HG03280 (cell line): ENCODE results near the gene MYH10.
"Not testable (repeated sequence)": the region's sequence is repeated elsewhere in the genome, so short reads cannot be mapped to it uniquely, and the experiment has no call there.

Experiments
- ATAC-seq: cut with Tn5 transposase; IDR thresholded peaks from one replicate; pipeline ENCODE4 v1.9.1; 2021; ENCODE audit warnings: mild to moderate bottlenecking, moderate library complexity; ENCODE audit not compliant: unreplicated experiment

Gene MYH10

DNA sequence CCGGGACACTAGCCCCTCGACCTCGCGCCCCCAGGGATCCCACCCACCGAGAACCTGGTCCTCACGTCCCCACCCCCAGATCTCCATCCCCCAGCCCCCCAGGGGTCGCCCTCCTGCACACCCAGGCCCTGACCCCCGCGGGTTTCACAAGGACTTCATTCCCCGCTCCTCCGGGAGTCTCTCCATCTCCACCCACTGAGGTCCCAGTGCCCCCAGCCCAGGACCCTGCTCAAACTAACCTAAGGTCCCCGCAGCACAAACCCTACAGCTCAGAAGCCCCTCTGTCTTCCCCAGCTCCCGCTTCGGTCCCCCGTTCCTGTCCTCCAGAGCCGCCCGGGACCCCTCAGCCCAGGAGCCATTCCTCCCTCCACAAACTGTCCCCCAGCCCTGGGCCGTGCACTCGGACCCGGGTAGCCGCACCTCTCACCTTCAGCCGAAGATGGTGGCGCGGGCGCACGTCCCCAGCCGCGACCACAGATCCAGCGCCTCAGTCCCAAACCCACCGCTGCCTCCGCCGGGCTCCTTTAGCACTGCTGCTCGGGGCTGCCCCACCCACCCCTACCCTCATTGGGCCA lies at the start of gene MYH10:
TSS of gene MYH10 (minus strand) at position 499 of the 575 bp plus-strand sequence. CDS start 7,479 bp downstream, outside the sequence.
- no peak for ATAC-seq

DNA sequence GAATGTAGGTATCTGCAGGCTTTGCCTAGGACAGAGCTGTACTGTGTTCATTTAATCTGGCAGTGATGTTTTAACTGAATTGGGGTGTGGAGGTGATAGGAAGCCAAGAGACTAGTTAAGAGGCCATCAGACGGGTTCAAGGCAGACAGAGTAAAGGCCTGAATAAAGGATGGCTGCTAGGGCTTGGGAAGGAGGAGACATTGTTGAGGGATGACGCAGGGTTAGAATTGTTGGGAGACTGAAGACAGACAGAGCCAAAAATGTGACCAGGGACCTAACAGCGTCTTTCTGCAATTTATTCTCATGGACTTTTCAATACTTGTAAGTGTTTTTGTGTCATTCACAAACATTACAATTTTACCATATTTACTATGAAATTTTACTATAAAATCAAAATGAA lies 48.6 kb upstream of the MYH10 start:
- ATAC-seq = no peak

DNA sequence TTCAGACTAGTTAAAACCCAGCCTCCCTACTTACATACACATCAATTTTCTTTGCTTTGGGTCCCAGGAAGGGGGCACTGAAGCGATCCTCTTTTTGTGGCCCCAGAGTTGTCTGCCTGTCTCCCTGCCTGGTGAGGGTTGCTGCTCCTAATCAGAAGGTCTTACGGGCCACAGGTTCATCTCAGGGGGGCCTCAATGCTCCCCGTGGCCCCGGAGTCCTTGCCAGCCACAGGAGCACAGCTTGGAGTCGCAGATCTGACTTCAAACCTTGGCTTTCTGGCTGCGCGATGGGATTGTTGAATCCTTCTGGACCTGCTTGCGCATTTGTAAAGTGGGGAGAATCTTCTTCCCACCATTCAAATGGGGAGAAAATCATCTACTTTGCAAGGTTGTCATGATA lies 44.8 kb upstream of the MYH10 start:
- no peak for ATAC-seq

DNA sequence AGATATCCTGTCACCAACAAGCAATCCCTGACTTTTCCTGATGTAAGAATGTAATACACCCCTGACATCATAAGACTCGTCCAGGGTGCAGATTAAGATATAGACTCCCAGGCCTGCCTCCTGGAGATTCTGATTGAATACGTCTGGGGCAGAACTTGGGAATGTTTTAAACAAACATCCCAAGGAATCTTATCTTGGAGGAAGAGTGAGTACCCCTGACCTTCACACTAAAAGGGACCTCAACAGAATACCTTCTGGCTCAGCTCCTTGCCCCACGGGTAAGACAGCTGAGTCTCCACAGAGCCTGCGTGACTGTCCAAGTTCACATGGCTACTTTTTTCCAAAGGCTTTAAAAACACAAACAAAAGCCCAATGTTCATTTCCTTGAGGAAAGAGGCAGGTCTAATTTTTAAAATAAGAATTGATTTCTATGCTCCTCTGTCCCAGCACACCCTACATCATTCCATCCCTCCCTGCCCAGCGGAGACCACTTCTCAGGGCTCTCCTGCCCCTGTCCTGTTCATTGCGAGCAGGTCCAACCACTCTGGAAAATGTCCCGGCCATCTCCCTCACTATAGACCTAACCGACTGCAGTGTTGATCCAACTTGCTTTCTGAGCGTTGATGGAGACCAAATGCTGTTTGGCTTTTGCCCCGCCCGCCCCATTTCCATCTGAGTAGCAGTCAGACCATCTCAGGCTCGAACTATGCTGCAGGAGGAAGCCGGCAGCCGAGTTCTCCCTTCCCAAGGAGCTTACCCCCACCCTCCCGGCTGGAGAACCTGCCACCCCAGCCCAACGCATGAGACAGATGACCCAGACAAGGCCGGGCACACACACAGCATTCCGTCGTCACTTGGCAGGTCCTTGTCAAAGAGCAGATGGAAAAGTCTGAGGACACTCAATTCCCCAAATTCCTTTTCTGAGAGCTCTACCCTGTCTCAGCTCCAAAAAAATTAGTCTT lies 44.1 kb upstream of the MYH10 start:
- ATAC-seq = no peak

DNA sequence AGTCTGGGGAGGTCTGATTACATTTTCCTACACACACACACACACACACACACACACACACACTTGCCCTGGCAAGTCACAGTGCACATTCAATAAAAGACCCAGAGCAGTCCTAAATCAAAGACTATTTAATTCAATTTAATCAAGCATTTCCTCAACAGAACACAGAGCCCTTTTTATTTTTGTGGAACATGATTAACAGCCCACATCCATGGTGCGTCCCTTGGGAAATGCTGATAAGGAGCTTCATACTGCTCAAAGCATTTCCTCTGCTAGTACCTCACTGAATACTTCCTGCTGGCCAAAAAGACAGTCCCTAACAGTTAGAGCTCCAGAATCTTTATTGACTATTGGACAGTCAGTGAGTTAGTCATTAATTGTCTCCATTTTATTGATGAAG lies 43.1 kb upstream of the MYH10 start:
- ATAC-seq = no peak

DNA sequence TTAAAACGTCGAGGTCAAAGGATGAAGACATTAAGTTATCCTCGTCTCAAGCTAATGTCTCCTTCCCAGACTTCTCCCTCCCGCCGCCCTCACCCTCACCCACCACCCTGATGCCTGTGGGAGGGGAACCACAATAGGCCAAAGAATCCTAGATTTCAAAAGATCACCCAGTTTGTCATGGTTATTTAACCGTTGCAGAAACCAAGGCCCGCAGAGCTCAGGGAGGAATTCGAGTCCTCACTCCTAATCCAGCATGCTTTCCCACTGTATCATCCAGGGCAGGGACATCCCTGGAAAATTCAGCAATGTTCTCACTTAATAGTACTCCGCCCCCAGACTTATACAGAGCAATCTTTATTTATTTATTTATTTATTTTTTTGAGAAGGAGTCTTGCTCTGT lies 41.8 kb upstream of the MYH10 start:
- ATAC-seq = no peak

DNA sequence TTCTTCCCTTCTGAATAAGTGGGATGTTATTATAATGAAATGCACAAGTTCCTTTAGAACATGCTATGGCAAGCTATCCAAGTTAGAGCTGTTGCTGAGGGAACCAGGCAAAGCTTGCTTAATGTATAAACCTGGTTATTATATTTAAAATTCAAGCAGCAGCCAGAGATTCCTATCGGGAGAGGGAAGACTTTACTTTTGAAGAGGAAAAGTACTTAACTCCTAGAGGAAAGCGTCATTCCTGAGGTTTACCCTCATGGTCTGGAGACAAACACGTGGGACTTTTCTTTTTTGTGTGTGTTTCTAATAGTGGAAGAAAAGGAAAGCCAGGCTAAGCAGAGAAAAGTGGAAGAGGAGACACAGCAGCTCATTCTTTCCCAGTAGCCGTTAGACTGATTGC lies 39.9 kb upstream of the MYH10 start:
- no peak for ATAC-seq

DNA sequence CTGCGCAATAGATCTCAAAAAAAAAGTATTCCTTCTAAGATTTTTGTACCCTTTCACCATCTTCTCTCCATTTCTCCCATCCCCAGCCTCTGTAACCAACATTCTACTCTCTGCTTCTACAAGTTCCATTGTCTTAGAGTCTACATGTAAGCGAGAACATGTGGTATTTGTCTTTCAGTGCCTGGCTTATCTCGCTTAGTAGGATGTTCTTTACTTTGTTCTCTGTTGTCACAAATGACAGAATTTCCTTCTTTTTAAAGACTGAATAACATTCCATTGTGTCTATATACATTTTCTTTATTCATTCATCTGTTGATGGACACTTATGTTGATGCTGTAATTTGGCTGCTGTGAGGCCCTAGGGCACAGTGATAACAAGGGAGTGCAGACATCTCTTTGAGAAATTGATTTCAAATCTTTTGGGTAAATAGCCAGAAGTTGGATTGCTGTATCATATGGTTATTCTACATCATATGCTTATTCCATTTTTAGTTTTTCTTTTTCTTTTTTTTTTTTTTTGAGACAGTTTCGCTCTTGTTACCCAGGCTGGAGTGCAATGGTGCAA lies 37.7 kb upstream of the MYH10 start:
- ATAC-seq = no peak

DNA sequence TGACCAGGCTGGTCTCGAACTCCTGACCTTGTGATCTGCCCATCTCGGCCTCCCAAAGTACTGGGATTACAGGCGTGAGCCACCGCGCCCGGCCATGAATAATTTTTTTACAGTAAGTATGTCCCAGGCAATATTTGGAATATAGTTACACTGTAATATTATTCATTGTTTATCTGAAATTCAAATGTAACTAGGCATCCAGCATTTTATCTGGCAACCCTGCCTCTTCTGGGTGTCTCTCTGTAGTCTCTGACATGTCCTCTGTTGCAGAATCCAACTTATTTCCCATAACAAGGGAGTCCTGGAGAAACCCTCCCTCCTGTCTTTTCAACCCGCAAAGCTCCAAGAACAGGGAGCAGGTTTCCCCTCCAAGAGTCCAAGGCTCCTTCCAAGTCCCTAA lies 36.9 kb upstream of the MYH10 start:
- no peak for ATAC-seq

DNA sequence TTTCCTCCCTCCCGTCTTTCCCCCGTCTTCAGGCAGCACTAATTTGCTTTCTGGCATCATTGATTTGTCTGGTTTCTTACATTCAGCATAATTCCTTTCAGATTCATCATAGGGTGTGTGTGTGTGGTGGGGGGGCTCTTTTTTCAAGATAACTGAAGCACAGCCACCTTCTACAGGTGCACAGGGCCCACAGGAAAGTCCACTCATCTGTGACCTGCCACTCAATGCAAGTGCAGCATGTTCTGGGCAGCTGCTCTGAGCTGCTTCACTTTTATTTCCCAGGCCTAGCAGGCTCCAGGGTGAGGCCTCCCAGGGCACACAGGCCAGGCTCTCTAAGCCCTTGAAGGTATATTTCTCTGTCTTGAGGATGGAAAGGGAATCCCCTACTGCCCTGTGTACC lies 35.2 kb upstream of the MYH10 start:
- ATAC-seq = no peak

DNA sequence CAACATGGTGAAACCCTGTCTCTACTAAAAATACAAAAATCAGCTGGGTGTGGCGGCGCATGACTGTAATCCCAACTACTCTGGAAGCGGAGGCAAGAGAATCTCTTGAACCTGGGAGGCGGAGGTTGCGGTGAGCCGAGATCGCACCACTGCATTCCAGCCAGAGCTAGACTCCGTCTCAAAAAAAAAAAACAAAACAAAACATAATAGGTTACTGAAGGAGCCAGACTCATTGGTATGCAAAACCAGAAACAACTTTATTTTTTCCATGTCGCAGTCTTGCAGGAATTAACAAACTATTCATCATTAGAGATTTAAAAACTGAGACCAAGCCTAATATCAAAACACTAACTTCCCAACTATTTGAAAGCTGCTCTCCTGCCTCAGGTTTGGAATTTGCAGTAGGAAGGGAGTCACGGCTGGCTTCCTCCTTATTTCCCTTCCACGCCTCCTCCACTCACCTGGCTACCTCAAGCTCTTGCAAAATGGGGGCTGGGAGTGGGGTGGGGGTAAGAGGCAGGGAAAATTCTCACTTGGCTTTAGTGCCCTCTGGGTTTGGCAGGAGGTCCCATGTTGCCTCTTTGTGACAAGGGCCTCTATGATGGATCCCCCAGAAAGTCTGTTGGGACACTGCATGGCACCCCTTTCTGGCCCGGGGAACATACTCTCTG lies 34.1 kb upstream of the MYH10 start:
- no peak for ATAC-seq

DNA sequence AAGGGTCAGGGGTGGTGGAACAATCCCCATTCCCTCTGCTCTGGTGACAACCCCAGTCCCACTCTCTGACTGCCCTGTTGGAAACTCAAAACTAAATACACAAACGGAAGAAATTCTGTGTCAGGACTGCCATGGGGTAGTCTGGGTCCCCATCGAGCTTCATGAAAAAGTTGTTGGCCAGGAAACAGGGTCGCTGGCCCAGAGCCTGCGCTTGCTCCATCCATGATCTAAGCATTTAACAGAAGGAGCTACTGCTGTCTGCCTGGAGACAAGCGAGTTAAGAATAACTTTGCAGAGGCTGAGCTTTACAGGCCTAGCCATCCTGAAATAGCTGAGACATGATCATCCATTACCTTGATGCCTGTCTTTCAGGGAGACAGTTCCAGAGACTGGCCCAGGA lies 32.4 kb upstream of the MYH10 start:
- no peak for ATAC-seq

DNA sequence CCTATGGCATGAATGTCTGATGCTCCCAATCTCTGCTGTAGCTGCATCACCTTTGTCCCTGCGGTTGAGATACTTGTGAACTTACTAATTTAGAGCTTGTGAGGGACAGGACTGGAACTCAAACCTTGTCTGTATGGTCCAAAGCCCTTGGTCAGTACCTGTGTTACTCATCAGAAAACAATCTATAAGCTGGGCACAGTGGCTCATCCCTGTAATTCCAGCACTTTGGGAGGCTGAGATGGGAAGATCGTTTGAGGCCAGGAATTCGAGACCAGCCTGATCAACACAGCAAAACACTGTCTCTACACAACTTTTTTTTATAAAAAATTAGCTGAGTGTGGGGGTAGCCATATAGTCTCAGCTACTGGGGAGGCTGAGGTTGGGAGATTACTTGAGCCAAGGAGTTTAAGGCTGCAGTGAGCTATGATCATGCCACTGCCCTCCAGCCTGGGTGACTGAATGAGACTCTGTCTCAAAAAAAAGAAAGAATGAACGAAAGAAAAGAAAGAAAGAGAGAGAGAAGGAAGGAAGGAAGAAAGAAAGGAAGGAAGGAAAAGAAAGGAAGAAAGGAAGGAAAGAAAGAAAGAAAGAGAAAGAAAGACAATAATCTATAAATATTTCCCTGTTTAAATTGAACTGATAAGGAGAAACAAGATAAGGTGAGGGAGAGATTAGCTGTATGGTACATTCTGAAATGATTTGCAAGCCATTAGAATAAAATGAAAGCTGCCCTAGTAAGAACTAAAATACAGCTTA lies 31.7 kb upstream of the MYH10 start:
- no peak for ATAC-seq

DNA sequence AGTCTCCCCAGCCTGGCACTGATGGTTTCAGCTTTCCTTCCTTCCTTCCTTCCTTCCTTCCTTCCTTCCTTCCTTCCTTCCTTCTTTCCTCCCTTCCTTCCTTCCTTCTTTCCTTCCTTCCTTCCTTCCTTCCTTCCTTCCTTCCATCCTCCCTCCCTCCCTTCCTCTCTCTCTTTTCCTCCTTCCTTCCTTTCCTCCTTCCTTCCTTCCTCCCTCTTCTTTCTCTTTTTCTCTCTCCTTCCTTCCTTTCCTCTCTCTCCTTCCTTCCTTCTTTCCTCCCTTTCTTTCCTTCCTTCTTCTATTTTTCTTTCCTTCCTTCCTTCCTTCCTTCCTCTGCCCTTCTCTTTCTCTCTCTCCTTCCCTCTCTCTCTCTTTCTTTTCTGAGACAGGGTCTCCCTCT lies 30.2 kb upstream of the MYH10 start:
- ATAC-seq = not testable (repeated sequence)

DNA sequence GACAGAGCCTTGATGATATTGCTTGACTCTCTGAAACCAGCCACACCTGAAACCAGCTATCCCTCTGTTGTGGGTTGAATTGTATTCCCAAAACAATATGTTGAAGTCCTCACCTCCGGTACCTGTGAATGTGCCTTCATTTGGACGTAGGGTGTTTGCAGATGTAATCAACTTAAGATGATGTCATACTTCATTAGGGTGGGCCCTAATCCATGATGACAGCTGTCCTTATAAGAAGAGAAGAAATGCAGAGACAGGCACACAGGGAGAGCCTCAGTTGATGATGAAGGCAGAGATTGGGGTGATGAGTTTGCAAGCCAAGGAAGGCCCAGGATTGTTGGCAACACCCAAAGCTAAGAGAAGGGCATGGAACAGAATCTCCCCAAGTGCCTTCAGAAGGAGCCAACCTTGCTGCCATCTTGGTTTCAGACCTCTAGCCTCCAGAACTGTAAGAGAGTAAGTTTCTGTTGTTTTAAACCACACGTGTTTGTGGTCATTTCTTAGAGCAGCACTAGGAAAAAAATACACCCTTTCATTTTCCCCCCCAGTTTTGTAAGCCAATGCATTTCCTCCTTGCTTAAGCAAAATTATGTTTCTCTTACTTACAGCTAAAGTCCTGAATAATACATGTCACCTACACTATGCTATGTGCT lies 29.4 kb upstream of the MYH10 start:
- ATAC-seq = no peak

DNA sequence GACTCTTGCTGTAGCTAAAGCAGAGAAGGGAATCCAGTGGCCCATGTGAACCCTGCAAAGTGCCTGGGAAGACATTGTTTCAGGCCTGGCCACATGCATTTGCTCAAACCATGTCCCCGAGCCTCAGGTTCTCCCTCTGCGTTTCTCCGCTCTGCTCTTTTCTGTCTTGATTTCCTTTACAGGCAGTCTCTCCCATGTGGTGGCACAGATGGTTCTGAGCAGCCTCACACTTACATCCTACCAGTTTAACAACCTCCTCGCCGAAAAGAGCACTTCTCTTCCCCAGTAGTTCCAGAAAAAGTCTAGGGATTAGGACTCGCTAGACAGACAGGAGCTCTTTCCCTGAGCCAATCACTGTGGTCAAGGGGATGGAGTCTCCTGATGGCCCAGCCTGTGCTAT lies 28.3 kb upstream of the MYH10 start:
- ATAC-seq = no peak

DNA sequence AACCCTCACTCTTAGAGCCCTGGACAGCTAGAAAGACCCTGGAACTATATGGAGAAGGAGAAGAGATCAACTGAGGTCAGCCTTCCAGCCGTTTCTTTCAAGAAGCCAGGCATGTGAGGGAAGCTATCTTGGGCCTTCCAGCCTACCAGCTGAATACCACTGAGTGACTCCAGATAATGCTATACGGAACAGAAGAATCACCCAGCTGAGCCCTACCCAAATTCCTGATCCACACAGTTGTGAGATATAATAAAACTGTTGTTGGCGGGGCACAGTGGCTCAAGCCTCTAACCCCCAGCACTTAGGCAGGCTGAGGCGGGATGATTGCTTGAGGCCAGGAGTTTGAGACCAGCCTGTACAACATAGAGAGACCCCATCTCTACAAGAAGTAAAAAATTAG lies 26.2 kb upstream of the MYH10 start:
- ATAC-seq = no peak

DNA sequence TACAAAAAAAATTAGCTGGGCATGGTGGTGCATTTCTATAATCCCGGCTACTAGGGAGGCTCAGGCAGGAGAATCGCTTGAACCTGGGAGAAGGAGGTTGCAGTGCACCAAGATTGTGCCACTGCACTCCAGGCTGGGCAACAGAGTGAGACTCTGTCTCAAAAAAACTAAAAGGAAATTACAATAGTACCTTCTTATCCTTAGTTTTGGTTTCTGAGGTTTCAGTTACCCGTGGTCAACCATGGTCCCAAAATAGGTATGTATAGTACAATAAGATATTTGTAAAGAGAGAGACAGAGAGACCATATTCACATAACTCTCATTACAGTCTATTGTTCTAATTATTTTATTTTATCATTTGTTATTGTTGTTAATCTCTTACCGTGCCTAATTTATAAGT lies 24.3 kb upstream of the MYH10 start:
- no peak for ATAC-seq

DNA sequence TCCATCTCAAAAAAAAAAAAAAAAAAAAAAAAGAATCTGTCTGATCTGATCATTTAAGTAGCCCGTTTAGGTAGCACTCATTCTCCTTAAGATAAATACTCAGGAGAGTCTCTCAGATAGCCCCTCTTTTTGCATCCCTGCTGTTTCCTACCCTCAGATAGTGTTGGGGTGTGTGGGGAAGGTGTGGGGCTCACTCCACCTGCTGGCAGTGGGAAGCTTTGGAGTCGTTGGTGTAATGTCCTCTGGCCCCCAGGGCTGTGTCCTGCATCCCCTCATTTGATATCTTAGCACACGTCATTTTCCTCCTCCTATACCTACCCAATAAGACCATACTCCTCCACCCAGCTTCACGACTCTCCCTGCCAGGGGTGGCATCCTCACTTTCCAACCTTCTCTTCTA lies 20.5 kb upstream of the MYH10 start:
- ATAC-seq = no peak

DNA sequence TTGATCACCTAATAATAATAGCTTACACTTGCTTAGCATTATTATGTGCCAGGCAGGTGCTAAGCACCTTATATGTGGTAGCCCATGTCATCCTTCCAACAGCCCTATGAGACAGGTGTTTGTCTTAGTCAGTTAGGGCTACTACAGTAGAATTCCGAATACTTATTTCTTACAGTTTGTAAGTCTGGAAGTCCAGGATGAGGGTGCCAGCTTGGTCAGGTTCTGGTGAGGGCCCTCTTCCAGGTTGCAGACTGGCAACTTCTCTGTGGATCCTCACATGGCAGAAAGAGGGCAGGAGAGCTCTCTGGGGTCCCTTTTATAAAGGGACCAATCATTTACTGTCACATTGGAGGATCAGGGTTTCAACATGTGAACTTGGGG lies 19.6 kb upstream of the MYH10 start:
- ATAC-seq = no peak
